ENCODE measurements around the gene SORL1.

SORL1 gene

GRCh38 chr11:121455115-121455514 lies 3.0 kb downstream of the SORL1 start:
- no peak for DNase-seq

- no peak for DNase-seq
Observed at GRCh38 chr11:121456151-121456550, 4.0 kb downstream of the SORL1 start.

- no peak for DNase-seq
Observed at GRCh38 chr11:121456816-121457431, 4.8 kb downstream of the SORL1 start.

- DNase-seq = no peak
Observed at GRCh38 chr11:121458551-121458950, 6.4 kb downstream of the SORL1 start.

GRCh38 chr11:121459413-121460017 lies 7.4 kb downstream of the SORL1 start:
- no peak for DNase-seq

- no peak for DNase-seq
Observed at GRCh38 chr11:121460941-121461514, 8.9 kb downstream of the SORL1 start.

- no peak for DNase-seq
Observed at GRCh38 chr11:121461843-121462242, 9.7 kb downstream of the SORL1 start.

GRCh38 chr11:121463689-121464335 lies 11.7 kb downstream of the SORL1 start:
- DNase-seq = no peak

GRCh38 chr11:121464352-121464946 lies 12.3 kb downstream of the SORL1 start:
- DNase-seq = peak; percentile 30

- DNase-seq = no peak
Observed at GRCh38 chr11:121465709-121466062, 13.6 kb downstream of the SORL1 start.

- peak; percentile 36 for DNase-seq
Observed at GRCh38 chr11:121466063-121466794, 14.1 kb downstream of the SORL1 start.

GRCh38 chr11:121467471-121467870 lies 15.4 kb downstream of the SORL1 start:
- no peak for DNase-seq

GRCh38 chr11:121467965-121468364 lies 15.9 kb downstream of the SORL1 start:
- DNase-seq = no peak

- DNase-seq = no peak
Observed at GRCh38 chr11:121469910-121470309, 17.8 kb downstream of the SORL1 start.

GRCh38 chr11:121471167-121471566 lies 19.1 kb downstream of the SORL1 start:
- DNase-seq = no peak

- no peak for DNase-seq
Observed at GRCh38 chr11:121472312-121472711, 20.2 kb downstream of the SORL1 start.

GRCh38 chr11:121473064-121473777 lies 21.1 kb downstream of the SORL1 start:
- no peak for DNase-seq

GRCh38 chr11:121474680-121475079 lies 22.6 kb downstream of the SORL1 start:
- no peak for DNase-seq

GRCh38 chr11:121476379-121477032 lies 24.4 kb downstream of the SORL1 start:
- no peak for DNase-seq

GRCh38 chr11:121478226-121478894 lies 26.2 kb downstream of the SORL1 start:
- DNase-seq = no peak

All from NCI-H1694 treated with DMSO at 0.1 percent for 48 hours (cell line).